MM.1S (cell line): Measurements from ENCODE around the gene SLC24A1.

ENCODE experiments used
- DNase-seq: peaks from one replicate; pipeline ENCODE4 v3.0.0-alpha.2; 2015
- H2AFZ ChIP-seq: fragments of 300-600 bp; sonication (generic); 2 replicates; pipeline ENCODE4 v1.6.0; 2016; ENCODE audit warnings: antibody characterized with exemption, low read length
- H3F3A ChIP-seq: fragments of 300-600 bp; sonication (generic); 2 replicates; pipeline ENCODE4 v1.6.1; 2016; ENCODE audit warnings: mild to moderate bottlenecking, antibody characterized with exemption, low read length, moderate library complexity, mixed read lengths; ENCODE audit not compliant: insufficient read depth
- H3K27ac ChIP-seq: fragments of 300-600 bp; sonication (generic); 2 replicates; pipeline ENCODE4 v1.5.1; 2016; ENCODE audit warnings: mild to moderate bottlenecking, low read length
- H3K27me3 ChIP-seq: fragments of 300-600 bp; sonication (generic); replicated peaks from 2 replicates; pipeline ENCODE4 v1.6.0; 2016; ENCODE audit warnings: low read length; ENCODE audit not compliant: insufficient read depth
- H3K36me3 ChIP-seq: fragments of 300-600 bp; sonication (generic); replicated peaks from 2 replicates; pipeline ENCODE4 v1.6.1; 2016; ENCODE audit warnings: mild to moderate bottlenecking, low read length, mixed read lengths; ENCODE audit not compliant: insufficient read depth
- H3K4me1 ChIP-seq: fragments of 300-600 bp; sonication (generic); 2 replicates; pipeline ENCODE4 v1.6.1; 2016; ENCODE audit warnings: low read length, mixed read lengths
- H3K4me2 ChIP-seq: fragments of 300-600 bp; sonication (generic); 2 replicates; pipeline ENCODE4 v1.6.0; 2016; ENCODE audit warnings: low read depth, low read length
- H3K4me3 ChIP-seq: fragments of 300-600 bp; sonication (generic); 2 replicates; pipeline ENCODE4 v1.5.1; 2016; ENCODE audit warnings: low read length, mixed read lengths
- H3K79me2 ChIP-seq: fragments of 300-600 bp; sonication (generic); 2 replicates; pipeline ENCODE4 v1.6.1; 2016; ENCODE audit warnings: mixed run types, low read length, mixed read lengths
- H3K9ac ChIP-seq: fragments of 300-600 bp; sonication (generic); 2 replicates; pipeline ENCODE4 v1.6.1; 2016; ENCODE audit warnings: low read length, mixed read lengths
- H3K9me2 ChIP-seq: fragments of 300-600 bp; sonication (generic); replicated peaks from 2 replicates; pipeline ENCODE4 v1.6.1; 2016; ENCODE audit warnings: mild to moderate bottlenecking, low read length, mixed read lengths; ENCODE audit not compliant: insufficient read depth
- H3K9me3 ChIP-seq: fragments of 300-600 bp; sonication (generic); replicated peaks from 2 replicates; pipeline ENCODE4 v1.6.1; 2016; ENCODE audit warnings: mild to moderate bottlenecking, low read length, mixed read lengths; ENCODE audit not compliant: insufficient read depth
- H4K20me1 ChIP-seq: fragments of 300-600 bp; sonication (generic); 2 replicates; pipeline ENCODE4 v1.6.1; 2016; ENCODE audit warnings: mild to moderate bottlenecking, low read length, moderate library complexity, mixed read lengths; ENCODE audit not compliant: insufficient read depth
- EZH2 ChIP-seq: fragments of 300-600 bp; sonication (generic); optimal IDR thresholded peaks from 2 replicates; pipeline ENCODE3; 2017; ENCODE audit warnings: low read depth, mild to moderate bottlenecking, antibody characterized with exemption, low read length, mixed read lengths
- EZH2phosphoT487 ChIP-seq: fragments of 300-600 bp; sonication (generic); IDR thresholded peaks from 2 replicates; pipeline ENCODE4 v1.6.1; 2018; ENCODE audit warnings: antibody characterized with exemption, low read length
- TF ChIP-seq, protein P1 (sequence below): fragments of 300-600 bp; sonication (generic); IDR thresholded peaks from 2 replicates; pipeline ENCODE4 v1.5.1; 2016; ENCODE audit warnings: antibody characterized with exemption, low read length, mixed read lengths

The SLC24A1 gene

DNA sequence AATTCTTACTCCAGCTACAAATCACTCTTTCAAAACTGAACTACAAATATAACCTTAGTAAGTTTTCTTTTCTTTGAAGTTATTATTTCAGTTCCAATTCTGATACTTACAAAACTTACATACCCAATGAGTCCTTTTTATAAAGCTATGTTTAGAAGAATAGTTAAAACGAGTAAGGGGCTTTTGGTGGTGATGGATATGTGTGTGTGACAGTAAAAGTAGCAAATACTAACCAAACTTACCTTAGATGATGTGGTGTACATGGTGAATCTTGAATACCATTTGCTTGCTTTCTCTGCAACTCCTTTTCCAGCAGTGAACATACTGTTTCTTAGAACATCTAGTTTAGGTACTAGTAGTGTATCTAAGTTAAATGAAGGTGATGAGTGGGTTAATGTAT, 68.4 kb downstream of the SLC24A1 start:
- Histone ChIP-seq H3K9me2 (no peaks in the 10 kb centered on the region), H3F3A (no peaks in the 10 kb centered on the region), H3K9ac (no peak overlapping the region), H3K27me3 (no peaks in the 10 kb centered on the region), H3K4me2 (no peak overlapping the region), H3K4me1 (peaks cover 23% of the 10 kb centered on the region), H3K36me3 (peaks cover 2% of the 10 kb centered on the region; the same call in 1 of the 2 replicates), H3K27ac (no peak overlapping the region), H2AFZ (no peak overlapping the region), H4K20me1 (no peaks in the 10 kb centered on the region), H3K79me2 (no peaks in the 10 kb centered on the region), H3K4me3 (no peak overlapping the region), H3K9me3 (no peaks in the 10 kb centered on the region)
- no peak for DNase-seq
- TF ChIP-seq EZH2, result no peak
- no peak for TF ChIP-seq EZH2phosphoT487
- TF ChIP-seq, protein P1, sequence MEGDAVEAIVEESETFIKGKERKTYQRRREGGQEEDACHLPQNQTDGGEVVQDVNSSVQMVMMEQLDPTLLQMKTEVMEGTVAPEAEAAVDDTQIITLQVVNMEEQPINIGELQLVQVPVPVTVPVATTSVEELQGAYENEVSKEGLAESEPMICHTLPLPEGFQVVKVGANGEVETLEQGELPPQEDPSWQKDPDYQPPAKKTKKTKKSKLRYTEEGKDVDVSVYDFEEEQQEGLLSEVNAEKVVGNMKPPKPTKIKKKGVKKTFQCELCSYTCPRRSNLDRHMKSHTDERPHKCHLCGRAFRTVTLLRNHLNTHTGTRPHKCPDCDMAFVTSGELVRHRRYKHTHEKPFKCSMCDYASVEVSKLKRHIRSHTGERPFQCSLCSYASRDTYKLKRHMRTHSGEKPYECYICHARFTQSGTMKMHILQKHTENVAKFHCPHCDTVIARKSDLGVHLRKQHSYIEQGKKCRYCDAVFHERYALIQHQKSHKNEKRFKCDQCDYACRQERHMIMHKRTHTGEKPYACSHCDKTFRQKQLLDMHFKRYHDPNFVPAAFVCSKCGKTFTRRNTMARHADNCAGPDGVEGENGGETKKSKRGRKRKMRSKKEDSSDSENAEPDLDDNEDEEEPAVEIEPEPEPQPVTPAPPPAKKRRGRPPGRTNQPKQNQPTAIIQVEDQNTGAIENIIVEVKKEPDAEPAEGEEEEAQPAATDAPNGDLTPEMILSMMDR, result no peak

DNA sequence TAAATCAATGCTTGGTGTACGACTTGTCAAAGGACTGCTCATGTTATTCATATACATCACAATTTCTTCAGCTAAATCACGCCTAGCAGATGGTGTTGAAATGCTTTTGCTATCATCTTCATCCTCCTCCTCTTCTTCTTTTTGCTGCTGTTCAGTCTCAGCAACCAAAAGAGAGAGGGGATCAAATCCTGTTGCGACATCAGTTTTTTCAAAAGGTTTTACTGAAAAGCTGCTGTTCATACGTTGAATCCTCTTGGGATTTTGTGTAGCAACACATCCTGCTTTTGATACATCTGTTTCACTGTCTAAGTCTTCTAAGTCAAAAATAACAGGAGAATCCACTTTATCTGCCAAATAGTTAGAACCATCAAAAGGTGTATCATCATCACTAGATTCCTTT, 69.0 kb downstream of the SLC24A1 start:
- DNase-seq, result no peak
- Histone ChIP-seq H2AFZ (no peak overlapping the region), H4K20me1 (no peaks in the 10 kb centered on the region), H3F3A (no peaks in the 10 kb centered on the region), H3K4me2 (no peak overlapping the region), H3K9me2 (no peaks in the 10 kb centered on the region), H3K27ac (no peak overlapping the region), H3K79me2 (no peaks in the 10 kb centered on the region), H3K9ac (no peak overlapping the region), H3K9me3 (no peaks in the 10 kb centered on the region), H3K4me3 (no peak overlapping the region), H3K4me1 (peaks cover 23% of the 10 kb centered on the region), H3K27me3 (no peaks in the 10 kb centered on the region), H3K36me3 (peaks cover 2% of the 10 kb centered on the region; the same call in 1 of the 2 replicates)
- no peak for TF ChIP-seq EZH2
- TF ChIP-seq, protein P1, result no peak
- no peak for TF ChIP-seq EZH2phosphoT487

DNA sequence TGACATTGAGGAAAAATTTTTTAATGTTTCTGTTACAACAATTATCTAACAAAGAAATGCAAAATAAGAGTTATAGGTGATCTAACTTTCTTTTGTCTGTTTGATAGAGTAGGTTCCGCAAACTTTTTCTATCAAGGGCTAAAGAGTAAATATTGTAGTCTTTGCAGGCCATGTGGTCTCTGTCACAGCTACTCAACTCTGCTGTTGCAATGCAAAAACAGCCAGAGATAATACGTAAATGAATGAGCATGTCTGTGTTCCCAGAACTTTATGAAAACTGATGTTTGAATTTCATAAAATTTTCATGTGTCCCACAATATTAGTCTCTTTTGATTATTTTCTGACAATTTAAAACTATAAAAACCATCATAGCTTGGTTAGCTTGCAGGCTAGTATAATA, 73.3 kb downstream of the SLC24A1 start:
- no peaks in the 10 kb centered on the region for H3K27me3 ChIP-seq
- no peak overlapping the region for H3K4me3 ChIP-seq
- H4K20me1 ChIP-seq, result no peaks in the 10 kb centered on the region
- H2AFZ ChIP-seq, result no peak overlapping the region
- H3K27ac ChIP-seq, result no peak overlapping the region
- H3K9me2 ChIP-seq, result no peaks in the 10 kb centered on the region
- H3K9me3 ChIP-seq, result no peaks in the 10 kb centered on the region
- DNase-seq, result no peak
- TF ChIP-seq EZH2, result no peak
- TF ChIP-seq EZH2phosphoT487, result no peak
- TF ChIP-seq, protein P1, result no peak
- H3K79me2 ChIP-seq, result no peaks in the 10 kb centered on the region
- H3F3A ChIP-seq, result no peaks in the 10 kb centered on the region
- no peak overlapping the region for H3K4me2 ChIP-seq
- H3K9ac ChIP-seq, result no peak overlapping the region
- 0 out of 2 replicates have a peak, but pooled peaks cover 9% of the 10 kb centered on the region for H3K4me1 ChIP-seq
- peaks cover 2% of the 10 kb centered on the region; the same call in 1 of the 2 replicates for H3K36me3 ChIP-seq
